ENCODE measurements around the gene PA2G4. TPM values are rescaled to one million over a fixed set of nuclear protein-coding genes. Genes with fewer than 3 reads are reported as not detected.

Gene PA2G4
- total RNA-seq, 1 donor from 2014 or later, result 64.9 TPM

DNA sequence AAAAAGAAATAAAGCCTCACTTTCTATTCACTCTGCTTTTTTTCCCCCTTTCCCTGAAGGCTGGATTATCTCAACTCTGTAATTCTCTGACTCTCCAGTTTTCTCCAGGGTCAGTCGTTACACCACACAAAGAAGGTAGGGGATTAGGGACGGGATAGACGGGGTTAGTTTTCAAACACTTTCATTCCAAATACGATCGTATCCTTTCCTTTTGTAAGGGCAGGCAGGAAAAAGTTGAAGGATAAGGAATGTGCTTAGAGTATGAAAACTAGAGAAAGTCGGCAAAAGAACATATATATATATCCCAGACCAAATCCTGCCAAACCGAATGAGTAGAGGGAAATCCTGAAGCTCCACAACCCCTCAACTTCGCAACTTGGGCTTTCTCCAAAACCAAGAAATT lies 23.1 kb downstream of the PA2G4 start:
- no peak for DNase-seq

GRCh38 chr12:56127888-56128669 lies 23.7 kb downstream of the PA2G4 start, which contains the start of gene ESYT1:
TSS of gene ESYT1 (plus strand) at chr12:56128267. CDS start at chr12:56128320, 53 bp downstream.
- peak; percentile 99 for DNase-seq

DNA sequence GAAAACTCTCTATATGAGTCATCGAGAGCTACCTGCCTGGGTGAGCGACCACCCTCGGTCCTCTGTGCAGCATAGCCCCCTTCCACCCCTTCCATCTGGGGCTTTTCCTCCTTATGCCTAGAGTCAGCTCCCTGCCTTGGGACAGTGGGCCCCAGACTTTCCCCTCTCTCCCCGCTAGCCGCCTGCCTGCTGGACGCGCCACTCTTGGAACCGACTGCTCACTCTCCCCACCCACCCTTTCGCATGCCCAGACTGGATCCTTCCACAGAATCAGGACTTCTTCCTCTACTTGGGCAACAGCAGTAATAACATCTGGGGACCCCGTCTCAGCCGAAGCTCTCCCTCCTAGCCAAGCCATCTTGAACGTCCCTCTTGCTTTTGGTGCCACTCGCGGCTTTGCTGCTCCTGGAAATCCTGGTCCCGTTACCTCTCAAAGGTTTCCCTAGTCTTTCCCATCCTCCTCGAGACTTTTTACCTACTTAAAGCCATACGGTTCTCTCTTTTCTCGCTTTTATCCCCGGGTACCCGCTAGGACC lies 24.4 kb downstream of the PA2G4 start:
- DNase-seq, result no peak

GRCh38 chr12:56129206-56129941 lies 25.0 kb downstream of the PA2G4 start:
- DNase-seq, result peak; percentile 30

DNA sequence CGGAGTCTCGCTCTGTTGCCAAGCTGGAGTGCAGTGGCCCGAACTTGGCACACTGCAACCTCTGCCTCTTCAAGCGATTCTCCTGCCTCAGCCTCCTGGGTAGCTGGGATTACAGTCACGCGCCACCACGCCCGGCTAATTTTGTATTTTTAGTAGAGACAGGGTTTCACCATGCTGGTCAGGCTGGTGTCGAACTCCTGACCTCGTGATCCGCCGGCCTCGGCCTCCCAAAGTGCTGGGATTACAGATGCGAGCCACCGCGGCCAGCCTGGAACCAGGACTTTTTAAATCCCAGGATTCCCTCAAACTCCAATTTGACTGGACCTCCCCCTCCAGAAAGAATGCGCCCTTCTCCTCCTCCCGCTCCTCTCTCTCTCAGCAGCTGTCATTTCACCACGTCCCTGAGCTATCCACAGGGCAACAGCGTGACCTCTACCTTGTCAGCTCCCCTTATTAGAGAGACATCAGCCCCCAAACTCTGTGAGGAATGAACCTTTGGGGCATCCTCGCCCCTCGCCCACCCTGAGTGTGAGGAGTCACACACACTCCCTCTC lies 25.7 kb downstream of the PA2G4 start:
- DNase-seq, result no peak

DNA sequence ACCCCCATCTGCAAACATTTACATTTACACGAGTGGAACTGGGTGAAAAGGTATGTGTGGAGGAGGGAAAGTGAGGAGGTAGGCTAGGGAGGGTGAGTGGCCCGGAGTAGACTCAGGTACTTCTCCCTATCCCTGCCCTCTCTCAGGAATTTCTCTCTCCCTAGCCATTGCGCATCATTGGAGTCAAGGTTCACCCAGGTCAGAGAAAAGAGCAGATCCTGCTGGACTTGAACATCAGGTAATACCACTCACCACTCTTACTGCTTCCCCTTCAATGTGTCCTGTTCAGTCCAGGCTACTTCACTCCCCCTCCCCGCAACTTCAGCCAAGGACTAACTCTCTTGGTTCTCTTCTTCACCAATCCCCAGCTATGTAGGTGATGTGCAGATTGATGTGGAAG lies 26.5 kb downstream of the PA2G4 start:
- DNase-seq, result no peak

- no peak for DNase-seq
Observed at GRCh38 chr12:56134897-56135296, 30.5 kb downstream of the PA2G4 start.

DNA sequence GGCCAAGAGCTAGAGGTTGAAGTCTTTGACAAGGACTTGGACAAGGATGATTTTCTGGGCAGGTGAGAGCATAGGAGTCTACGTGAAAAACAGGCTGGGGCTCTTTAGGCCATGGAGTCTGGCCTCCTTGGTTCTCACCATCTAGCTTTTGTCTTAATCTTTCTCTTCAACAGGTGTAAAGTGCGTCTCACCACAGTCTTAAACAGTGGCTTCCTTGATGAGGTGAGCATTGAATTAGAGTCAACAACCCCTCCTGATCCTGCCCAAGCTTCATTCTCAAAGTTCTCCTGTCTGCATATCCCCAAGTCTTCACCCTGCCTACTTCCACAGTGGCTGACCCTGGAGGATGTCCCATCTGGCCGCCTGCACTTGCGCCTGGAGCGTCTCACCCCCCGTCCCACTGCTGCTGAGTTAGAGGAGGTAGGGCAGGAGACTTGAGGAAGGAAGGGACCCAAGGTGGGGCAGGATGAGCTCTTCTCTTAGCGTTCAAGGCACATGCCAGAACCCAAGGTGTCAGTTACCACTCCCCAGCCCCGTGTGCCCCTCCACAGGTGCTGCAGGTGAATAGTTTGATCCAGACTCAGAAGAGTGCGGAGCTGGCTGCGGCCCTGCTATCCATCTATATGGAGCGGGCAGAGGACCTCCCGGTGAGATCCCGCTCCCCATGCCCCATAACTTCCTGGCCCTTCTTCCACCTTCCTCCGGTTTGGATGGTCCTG lies 33.7 kb downstream of the PA2G4 start:
- DNase-seq, result no peak

DNA sequence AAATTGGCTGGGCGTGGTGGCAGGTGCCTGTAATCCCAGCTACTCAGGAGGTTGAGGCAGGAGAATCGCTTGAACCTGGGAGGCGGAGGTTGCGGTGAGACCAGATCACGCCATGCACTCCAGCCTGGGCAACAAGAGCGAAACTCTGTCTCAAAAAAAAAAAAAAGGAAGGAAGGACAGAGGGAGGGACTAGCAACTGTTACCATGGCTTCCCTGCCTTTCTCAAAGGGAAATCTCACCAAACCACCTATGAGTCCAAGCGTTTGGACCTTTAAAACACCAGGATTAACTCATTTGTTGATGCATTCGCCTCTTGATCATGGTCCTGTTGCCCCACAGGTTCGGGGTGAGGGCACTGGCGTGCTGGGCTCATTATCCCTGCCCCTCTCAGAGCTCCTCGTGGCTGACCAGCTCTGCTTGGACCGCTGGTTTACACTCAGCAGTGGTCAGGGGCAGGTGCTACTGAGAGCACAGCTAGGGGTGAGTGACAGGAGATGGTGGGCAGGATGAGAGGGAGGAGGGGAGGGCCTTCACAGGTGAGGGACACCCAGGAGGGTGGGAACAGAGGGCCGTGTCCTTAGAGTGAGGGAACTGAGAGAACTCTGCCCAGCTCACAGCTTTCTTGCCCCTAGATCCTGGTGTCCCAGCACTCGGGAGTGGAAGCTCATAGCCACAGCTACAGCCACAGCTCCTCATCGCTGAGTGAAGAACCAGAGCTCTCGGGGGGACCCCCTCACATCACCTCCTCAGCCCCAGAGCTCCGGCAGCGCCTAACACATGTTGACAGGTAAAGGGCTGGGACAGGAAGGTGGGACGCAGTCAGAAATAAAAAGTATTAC lies 37.8 kb downstream of the PA2G4 start:
- DNase-seq, result no peak

DNA sequence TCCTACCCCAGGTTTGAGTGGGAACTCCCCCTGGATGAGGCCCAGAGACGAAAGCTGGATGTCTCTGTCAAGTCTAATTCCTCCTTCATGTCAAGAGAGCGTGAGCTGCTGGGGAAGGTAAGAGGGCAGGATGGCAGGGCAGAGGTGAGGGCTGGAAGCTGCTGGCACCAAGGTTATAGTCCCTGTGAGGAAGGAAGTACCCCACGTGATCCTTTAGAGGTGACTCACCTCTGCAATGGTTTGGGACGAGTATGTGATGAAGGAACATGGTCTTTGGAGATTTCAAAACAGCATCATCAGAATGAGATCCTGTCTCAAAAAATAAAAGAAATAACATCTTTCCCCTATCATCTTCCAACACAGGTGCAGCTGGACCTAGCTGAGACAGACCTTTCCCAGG lies 38.9 kb downstream of the PA2G4 start:
- DNase-seq, result no peak

DNA sequence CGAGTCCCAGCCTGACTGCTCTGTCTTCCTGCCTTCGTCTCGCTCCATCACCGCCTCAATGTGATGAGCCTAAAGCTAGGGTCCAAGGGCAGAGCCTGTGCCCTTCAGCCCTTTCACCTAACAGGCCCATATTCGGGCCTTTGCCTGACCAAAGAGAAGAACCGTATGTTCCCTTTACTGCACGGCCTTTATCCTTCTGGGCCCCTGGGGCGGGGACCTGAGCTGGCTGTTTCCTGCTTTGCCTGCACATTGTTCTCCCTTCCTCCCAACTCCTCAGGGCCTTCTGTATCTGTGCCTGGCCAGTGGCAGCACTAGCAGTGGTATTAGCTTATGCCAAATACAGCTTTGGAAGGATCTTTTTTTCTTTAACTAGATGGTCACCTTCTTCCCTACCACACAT lies 39.5 kb downstream of the PA2G4 start:
- DNase-seq, result no peak

DNA sequence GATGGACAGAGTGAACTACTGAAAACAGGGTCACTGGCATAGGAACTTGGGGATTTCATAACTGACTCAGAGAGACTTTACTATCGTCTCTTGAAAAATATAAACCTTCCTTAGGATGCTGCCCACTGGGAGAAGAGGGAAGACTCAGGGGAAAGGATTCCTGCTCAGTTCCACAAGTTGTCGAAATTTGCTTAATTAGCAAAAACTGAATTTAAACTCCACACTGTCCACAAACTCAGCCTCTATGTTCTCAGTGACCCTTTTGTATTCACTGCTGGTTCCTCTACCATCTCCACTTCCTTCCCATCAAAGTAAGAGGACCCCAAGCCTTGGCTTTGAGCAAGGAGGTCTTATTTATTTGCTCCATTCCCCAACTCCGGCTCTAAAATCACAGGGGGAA lies 40.9 kb downstream of the PA2G4 start:
- no peak for DNase-seq

GRCh38 chr12:56146492-56147460 lies 42.4 kb downstream of the PA2G4 start:
- no peak for DNase-seq

DNA sequence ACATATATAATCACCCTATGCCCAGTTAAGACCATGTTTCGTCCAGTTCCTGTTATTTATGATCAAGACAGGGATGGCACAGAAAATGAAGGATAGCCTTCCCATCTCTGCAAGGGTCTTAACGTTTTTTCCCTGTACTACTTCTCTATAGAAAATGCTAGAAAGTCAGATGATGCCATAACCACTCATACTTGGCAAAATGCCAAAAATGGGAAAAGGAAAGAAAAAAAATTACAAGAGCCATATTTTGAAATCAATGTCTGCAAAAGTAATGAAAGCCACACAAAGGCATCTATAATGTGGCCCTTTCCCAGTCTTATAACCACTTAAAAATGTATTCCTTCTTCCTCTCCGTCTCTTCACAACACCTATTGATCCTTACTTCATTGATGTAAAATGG lies 46.2 kb downstream of the PA2G4 start:
- no peak for DNase-seq

GRCh38 chr12:56151672-56152131 lies 47.3 kb downstream of the PA2G4 start:
- DNase-seq, result no peak

- peak; percentile 81 for DNase-seq
Observed at GRCh38 chr12:56152132-56152755, 47.9 kb downstream of the PA2G4 start, which contains the start of gene MYL6B. TSS of gene MYL6B (plus strand) at chr12:56152587. CDS start at chr12:56153919, 1,332 bp downstream.

- no peak for DNase-seq
Observed at GRCh38 chr12:56152756-56153677, 48.7 kb downstream of the PA2G4 start.

GRCh38 chr12:56153678-56154065 lies 49.3 kb downstream of the PA2G4 start:
- no peak for DNase-seq

Measured in occipital lobe (tissue), 2 donors.